Measurements from ENCODE around the gene GCNT2. TPM values are rescaled to one million over a fixed set of nuclear protein-coding genes. Genes with fewer than 3 reads are reported as not detected.
"Not testable (repeated sequence)": the region's sequence is repeated elsewhere in the genome, so short reads cannot be mapped to it uniquely, and the experiment has no call there.

Gene GCNT2
- total RNA-seq, 1 donor from 2014 or later: 6.0 TPM

DNA sequence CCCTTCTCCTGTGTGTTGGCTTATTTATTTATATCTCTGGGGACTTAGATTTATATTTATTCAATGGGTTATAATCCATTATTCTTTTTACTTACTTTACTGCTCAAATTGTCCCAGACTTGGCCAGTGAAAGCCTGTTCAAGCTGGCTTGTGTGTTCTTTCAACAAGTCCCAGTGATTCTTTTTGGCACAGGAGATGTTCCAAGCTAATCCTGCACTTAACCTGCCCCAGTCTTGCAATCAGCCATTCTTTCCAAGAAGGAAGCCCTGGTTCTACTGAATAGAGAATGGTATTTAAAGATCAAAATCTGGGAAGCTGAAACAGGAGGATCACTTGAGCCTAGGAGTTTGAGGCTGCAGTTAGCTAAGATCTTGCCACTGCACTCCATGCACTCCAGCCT lies 26.7 kb downstream of the GCNT2 start:
- DNase-seq (ENCODE audit: low spot score): no peak

DNA sequence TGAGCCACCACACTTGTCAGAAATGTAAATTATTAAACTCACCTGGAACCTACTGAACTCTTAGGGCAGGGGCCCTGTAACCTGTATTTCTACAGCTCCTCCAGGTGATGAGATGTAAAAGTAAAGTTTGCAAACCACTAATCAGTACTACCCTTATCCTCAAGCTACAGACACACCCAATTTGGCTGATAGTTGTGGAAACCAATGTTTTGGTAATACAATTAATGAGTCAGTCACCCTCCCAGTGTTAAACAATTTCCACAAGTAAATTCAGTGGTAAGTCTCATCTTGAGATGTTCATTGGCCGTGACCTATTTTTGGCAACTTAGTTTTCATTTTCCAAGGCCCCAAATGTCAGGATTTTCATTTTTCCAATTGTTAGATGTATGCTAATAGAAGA lies 29.6 kb downstream of the GCNT2 start:
- DNase-seq (ENCODE audit: low spot score): no peak

DNA sequence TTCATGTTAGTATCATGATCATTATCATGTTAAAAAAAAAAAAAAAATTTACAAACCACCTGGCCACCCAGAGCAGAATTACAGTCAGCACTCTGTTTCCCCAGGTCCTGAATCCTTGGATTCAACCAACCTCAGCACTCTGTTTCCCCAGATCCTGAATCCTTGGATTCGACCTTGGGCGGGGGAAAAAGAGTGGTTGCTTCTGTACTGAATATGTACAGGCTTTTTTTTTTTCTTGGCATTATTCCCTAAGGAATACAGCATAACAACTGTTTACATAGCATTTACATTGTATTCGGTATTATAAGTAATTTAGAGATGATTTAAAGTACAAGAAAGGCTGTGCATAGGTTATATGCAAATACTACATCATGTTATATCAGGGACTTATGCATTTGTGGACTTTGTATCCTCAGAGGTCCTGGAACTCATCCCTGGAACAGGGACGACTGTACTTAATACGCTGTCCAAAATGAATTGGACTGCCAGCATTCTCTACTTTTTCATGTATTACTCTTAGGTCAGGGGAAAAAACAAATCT lies 31.2 kb downstream of the GCNT2 start:
- no peak for DNase-seq (ENCODE audit: low spot score)

DNA sequence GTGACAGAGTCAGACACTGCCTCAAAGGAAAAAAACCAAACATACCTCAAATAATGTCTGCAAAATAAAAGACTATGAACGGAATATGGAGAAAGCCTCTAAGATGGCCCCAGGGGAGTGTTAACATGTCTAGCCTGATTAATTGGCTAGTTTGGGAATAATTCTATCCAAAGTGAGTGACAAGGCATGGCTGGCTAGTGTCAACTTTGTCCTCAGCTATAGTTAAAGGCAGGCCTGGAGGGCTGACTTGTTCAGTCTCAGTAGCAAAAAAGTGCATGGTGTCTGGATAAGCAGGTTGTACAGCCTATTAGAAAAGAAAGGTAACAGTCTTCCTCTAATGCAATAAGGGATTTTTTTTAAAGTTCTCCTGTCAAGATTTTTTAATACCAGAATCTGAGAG lies 32.7 kb downstream of the GCNT2 start:
- DNase-seq (ENCODE audit: low spot score): peak; percentile 76

DNA sequence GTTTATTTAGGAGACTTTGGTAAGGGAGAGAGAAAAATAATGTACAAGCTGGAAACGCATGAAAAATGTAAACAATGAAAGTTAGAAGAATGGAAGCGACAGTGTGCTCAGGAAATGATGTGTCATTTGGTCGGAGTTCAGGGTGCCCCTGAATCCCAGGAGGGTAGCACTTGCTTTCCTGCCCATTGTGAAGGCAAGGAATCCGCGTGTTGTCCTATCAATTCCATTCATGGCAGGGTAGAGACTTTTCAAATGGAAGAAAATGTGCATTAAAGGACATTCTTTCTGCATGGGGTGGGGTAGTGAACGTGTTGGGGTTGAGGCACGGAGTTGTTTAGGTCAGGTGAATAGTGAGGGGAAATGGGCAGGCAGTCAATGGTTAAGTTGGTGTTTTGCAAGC lies 33.7 kb downstream of the GCNT2 start:
- no peak for DNase-seq (ENCODE audit: low spot score)

DNA sequence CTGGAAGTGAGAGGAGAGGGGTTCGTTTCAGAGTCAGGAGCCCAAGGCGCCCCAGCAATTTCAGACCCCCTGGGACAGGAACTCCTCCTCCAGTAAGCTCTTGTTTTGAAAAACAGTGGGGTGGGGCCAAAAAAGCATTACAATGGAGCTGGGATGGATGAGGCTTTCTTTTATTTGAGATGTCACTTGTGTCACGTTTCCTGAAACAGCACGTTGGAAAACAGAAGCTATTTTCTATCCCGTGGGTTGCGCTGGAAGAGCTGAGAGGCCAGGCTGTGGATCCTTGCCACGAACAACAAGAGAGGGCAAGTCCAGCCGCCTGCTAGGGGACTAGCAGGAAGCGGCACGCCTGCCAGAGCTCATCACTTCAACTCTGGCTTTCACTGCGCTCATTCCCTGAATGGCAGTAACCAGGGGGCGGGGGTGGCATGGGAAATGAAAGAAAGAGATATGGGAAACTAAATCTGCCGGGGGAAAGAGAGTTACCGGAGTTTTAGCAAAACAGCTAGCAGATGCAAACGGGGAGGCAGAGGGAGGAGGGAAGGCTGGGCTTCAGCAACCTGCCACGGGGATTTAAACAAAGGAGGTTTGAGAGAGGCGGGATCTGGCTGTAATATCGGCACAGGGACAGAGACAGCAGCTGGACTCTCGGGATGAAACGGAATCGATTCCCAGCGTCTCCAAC lies 34.6 kb downstream of the GCNT2 start:
- DNase-seq (ENCODE audit: low spot score): peak; percentile 66

DNA sequence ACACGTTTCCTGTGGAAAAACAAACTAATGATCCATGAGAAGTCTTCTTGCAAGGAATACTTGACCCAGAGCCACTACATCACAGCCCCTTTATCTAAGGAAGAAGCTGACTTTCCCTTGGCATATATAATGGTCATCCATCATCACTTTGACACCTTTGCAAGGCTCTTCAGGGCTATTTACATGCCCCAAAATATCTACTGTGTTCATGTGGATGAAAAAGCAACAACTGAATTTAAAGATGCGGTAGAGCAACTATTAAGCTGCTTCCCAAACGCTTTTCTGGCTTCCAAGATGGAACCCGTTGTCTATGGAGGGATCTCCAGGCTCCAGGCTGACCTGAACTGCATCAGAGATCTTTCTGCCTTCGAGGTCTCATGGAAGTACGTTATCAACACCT lies 35.4 kb downstream of the GCNT2 start:
- no peak for DNase-seq (ENCODE audit: low spot score)

DNA sequence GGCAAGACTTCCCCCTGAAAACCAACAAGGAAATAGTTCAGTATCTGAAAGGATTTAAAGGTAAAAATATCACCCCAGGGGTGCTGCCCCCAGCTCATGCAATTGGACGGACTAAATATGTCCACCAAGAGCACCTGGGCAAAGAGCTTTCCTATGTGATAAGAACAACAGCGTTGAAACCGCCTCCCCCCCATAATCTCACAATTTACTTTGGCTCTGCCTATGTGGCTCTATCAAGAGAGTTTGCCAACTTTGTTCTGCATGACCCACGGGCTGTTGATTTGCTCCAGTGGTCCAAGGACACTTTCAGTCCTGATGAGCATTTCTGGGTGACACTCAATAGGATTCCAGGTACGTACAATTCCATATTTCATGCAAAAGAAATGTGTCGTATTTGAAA lies 35.8 kb downstream of the GCNT2 start:
- DNase-seq (ENCODE audit: low spot score): no peak

DNA sequence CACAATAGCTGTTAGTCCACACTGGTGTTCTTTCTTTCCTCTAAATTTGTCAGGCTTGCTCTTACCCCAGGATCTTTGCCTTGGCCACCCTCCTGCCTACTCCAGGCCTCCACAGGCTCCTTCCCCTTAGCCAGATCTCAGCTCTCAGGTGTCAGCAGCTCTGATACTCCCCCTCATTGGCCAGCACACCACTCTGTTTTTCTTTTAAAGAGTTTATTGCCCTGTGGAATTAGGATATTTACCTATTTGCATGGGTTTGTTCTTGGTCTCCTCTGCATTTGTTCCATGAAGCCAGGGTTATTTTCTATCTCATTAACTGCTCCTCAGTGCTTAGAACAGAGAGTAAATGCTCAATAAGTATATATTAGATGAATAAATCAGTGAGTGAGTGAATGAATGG lies 36.8 kb downstream of the GCNT2 start:
- DNase-seq (ENCODE audit: low spot score): no peak

DNA sequence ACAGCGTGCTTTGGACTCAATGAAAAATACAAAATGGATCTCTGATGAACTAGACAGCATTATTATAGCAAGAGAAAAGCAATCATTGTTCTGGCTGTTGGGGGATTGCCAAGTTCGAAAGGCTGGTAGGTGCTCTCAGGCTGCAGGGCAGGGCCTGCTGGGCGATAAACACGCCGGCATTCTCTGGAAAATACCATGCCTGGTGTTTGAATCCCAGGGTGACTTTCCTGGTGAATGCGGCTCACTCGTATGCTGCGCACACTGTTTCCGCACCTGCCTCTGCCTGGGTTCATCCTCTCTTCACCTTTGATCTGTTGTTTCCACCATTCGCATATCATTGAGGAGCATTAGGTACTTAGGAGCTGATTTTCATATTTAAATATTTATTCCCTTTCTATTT lies 37.4 kb downstream of the GCNT2 start:
- DNase-seq (ENCODE audit: low spot score): no peak

DNA sequence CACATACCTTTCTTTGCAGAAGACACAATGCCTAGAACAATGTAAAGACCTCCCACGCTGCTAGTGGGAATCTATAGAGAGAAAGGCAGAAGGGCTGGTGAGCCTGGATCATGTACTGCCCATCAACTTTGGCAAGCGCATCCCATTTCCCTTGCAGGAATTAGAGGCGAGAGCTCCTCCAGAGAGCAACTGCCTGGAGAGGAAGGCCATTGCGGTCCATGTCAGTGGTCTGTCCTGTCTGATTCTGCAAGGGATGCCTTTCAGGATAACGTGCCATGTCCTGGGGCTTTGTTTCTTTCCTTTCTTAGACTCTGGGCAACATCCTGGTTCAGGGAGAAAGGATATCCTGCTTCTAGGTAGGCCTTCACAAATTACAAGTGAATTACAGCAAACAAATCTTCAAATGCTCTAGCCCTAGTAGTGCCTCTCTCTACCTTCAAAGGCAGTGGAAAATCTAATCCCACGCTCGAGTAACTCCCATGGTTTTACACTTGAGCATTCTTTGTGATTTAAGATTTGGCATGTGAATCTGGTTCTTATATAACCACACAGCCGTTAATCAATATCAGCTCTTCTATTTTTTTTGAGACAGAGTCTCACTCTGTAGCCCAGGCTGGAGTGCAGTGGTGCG lies 38.5 kb downstream of the GCNT2 start:
- no peak for DNase-seq (ENCODE audit: low spot score)

DNA sequence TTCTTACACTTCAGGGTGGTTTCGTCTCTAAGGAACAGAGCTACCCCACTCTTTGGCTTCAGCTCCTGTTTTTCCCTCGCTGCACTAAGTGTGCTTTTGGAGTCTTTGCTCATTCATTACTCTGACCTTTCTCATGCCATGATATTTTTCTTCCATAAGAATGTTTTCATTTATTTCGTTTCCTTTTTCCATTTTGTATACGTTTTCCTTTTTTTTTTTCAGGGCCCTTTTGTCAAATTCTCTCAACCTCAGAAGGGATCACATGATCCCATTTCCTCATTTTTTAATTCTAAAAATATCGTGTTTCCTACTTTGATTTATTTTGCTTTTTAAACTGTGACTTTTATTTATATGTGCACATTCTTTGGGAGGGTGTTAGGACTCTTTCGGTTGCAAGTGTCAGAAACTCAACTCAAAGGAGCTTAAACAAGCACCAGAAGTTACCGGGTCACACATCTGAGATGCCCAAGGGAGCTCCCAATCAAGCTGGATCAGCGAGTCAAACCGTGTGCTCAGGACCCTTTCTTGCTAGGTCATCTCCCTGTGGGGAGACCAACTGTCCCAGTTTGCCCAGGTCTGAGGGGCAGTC lies 40.6 kb downstream of the GCNT2 start:
- no peak for DNase-seq (ENCODE audit: low spot score)

DNA sequence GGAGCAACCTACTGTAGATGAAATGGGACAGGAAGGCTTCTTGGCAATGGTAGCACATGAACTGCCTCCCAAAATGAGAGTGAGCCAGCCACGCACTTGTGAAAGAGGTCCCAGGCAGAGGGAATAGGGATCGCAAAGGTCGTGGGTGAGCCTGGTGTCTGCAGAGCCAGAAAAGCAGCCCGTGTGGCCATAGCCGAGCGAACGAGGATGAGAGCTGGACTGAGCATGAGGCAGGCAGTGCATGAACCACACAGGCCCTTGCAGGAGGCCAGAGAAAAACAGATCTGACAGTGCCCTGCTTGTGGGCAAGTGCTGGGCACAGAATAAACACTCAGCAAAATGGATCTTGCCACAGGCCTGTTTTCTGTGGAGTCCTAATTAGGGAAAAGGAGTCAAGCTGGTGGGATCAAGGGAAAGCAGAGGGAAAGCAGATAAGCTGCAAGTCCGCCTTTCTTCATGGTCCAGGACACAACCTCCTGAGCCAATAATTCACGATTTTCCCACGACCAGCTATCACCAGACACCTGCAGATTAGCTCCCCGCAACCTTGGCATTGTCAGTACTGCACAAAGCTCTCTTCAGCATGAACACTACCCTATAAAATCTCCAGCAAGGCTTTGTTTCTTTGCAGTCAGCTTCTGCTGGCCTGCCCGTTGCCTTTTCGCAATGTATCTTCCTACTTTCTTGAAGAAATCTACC lies 44.0 kb downstream of the GCNT2 start:
- no peak for DNase-seq (ENCODE audit: low spot score)

DNA sequence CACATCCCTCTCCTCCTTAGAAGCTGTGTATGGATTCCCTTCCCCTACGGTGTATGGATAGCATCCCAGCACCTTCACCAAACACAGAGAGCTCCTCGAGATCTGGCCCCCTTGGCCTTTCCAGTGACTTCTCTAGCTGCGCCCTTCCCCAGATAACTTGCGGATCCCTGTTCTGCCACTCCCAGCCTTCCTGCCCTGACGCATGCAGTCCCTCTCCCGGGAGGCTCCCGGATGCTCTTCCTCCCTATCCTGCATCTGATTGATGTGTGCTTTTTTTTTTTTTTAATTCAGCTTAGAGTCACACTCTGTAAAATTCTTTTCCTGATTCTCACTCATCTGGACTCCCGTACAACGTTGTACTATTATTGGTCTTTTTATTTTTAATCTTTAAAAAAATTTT lies 44.8 kb downstream of the GCNT2 start:
- DNase-seq (ENCODE audit: low spot score): no peak

DNA sequence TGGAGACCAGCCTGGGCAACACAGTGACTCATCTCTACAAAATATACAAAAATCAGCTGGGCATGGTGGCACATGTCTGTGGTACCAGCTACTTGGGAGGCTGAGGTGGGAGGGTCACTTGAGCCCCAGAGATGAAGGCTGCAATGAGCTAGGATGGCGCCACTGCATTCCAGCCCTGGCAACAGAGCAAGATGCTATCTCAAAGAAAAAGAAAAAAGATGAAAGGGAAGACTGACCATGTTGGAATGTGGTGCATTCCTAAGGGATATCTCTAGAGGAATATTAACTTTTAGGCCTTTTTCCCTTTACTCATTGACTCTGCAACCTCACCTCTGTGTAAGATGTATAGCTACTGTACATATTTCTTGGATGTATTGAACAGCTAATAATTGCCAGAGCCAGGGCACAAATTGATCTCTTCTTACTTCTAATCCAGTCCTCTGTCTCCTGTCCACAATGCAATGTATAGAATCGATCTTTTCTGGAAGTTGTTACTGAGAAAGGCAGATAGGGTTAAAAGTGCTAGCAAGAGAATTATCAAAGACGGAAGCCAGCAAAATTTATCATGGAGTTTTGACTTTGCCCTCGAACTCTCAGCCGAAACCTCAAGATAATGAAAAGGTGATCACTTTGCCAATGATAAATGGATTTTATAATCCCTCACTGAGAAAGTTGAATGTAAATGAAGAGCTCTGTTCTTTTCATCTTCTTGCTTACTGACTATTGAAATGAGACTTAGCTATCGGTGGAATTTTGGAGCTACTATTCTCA lies 46.3 kb downstream of the GCNT2 start:
- no peak for DNase-seq (ENCODE audit: low spot score)

DNA sequence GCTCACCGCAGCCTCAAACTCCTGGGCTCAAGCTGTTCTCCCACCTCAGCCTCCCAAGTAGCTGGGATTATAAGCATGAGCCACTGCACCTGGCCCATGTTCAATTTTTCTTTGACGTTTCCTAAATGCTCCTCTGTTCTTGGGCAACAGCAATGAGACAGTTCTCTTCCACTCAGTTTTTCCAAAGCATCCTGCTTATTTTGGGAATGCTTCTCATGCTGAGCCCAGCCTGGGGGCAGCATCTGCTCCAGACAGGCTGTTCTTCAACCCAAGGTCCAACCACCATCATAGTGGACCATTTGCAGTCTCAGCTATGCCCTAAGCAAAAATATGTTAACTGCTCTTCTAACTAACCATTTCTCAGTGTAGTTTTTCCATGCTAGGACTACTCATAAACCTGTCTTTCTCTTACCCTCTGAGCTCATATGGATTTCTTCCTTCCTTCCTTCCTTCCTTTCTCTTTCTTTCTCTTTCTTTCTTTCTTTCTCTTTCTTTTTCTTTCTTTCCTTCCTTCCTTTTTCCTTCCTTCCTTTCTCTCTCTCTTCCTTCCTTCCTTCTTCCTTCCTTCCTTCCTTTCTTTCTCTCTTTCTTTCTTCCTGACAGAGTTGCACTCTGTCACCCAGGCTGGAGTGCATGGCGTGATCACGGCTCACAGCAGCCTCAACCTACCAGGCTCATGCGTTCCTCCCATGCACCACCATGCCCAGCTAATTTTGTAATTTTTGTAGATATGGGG lies 48.4 kb downstream of the GCNT2 start:
- DNase-seq (ENCODE audit: low spot score): no peak

DNA sequence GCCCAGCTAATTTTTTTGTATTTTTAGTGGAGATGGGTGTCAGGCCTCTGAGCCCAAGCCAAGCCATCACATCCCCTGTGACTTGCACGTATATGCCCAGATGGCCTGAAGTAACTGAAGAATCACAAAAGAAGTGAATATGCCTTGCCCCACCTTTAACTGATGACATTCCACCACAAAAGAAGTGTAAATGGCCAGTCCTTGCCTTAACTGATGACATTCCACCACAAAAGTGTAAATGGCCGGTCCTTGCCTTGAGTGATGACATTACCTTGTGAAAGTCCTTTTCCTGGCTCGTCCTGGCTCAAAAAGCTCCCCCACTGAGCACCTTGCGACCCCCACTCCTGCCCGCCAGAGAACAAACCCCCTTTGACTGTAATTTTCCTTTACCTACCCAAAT lies 54.4 kb downstream of the GCNT2 start:
- not testable (repeated sequence) for DNase-seq (ENCODE audit: low spot score)

DNA sequence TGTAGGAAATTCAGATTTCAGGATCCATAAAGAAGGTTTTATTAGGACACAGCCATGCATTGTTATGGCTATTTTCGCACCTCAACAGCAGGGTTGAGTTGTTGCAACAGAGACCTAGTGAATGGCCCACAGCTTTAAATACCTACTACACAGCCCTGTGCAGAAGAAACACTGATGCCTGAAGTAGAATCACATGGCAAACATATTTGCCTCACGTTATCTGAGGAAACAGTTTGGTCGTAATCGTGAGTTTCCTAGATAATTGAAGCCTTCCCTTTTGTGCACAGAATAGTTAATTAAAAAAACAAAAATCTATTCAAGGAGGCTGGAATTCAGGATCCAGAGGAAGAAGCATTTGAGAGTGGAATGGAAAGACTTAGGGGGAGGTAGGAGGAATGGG lies 55.1 kb downstream of the GCNT2 start:
- no peak for DNase-seq (ENCODE audit: low spot score)

DNA sequence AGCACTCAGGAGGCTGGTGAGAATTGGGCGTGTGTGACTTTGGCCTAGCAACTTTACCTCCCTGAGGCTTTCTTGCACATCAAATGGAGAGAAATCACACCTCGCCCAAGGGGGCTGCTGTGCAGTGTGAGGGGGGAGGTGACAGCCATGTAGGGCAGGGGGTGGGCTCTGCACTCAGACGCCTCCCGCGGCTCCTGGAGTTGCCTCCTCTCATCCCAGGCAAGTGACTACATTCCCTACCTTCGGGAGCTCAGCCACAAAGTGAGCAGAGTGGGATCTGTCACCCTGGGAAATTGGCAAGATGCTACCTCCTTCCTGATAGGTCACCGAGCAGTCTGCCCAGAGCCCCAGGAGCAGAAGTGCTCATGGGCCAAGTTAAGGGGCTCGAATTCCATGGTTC lies 56.0 kb downstream of the GCNT2 start:
- no peak for DNase-seq (ENCODE audit: low spot score)

DNA sequence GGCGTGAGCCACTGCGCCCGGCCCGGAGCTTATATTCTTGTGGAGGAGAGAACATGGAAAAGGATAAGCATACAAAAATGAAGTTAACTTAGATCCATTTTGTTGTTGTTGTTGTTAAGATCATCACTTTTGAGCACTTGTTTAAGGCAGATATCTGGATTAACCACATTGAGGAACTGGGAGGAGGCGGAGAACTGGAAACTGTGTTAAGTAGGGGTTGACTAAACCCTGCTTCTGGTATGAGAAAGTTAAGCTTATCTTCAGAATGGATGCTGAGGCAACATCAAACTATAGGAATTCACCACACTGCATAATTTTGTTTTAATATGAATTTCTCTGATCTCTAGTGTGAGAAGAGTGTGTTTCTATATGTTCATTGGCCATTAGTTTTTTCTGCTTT lies 57.6 kb downstream of the GCNT2 start:
- DNase-seq (ENCODE audit: low spot score): no peak

DNA sequence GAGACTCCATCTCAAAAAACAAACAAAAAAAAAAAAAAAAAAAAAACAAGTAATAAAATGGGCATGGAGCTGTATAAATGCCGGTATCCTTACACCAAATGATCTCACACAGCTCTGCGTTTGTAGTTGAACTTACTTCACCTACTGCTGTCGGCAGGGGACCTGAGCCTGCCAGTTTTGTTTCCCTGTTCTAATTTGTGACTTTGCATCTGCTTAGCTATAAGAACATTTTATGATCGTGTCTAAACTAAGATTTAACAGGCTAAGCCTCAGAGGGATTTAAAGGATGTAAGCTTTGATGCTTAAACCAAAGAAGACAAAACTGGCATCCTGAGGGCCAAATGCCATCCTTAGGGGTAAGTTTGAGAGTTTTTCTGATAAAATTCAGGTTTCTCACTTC lies 58.7 kb downstream of the GCNT2 start:
- no peak for DNase-seq (ENCODE audit: low spot score)

Measured in umbilical cord (tissue), 2 donors.